Adrenal gland (tissue), 5 donors: ENCODE data around the gene SPATC1L.

Source experiments
- CTCF ChIP-seq, 6 experiments: fragments of 450-650 bp in 4 of 6; fragments of 200-600 bp in 2 of 6; sonication (generic) in 1 of 6; IDR thresholded peaks; 1 replicate in 5 of 6; 2 replicates in 1 of 6; pipeline versions ENCODE4 v1.5.1 to v1.8.0; 2016 to 2021; ENCODE audit warnings: antibody characterized with exemption in 6 of 6, mild to moderate bottlenecking in 2 of 6, moderate library complexity in 1 of 6
- POLR2A ChIP-seq, 2 donors: fragments of 450-650 bp; IDR thresholded peaks; one replicate each; pipeline ENCODE4 v1.6.1; 2017; ENCODE audit warnings: antibody characterized with exemption in 2 of 2, mild to moderate bottlenecking in 2 of 2, moderate library complexity in 1 of 2
- donor health status: DM: no; HTN: no; CAD: no.

- TF ChIP-seq POLR2A (IDR thresholded peaks at IDR 0.05), result no peak
- TF ChIP-seq CTCF (IDR thresholded peaks at IDR 0.05), result no peak
Measured at GRCh38 chr21:46116776-46117585, 67.3 kb downstream of the SPATC1L start.
